PFSK-1 (cell line): ENCODE data around the gene LAMB4.

Source experiments
- FOXP2 ChIP-seq: optimal IDR thresholded peaks from 2 replicates; pipeline ENCODE3; 2011; ENCODE audit warnings: borderline replicate concordance, control low read depth, inconsistent platforms; ENCODE audit not compliant: insufficient read depth; ENCODE audit errors: extremely low read length, extremely low read depth
- POLR2AphosphoS5 ChIP-seq: IDR thresholded peaks from 2 replicates; pipeline ENCODE4 v1.6.1; 2012; ENCODE audit warnings: low read depth, mild to moderate bottlenecking, control low read depth, low read length, moderate library complexity
- SIN3A ChIP-seq: IDR thresholded peaks from 2 replicates; pipeline ENCODE4 v1.6.1; 2012; ENCODE audit warnings: mild to moderate bottlenecking, low read length, moderate library complexity, borderline replicate concordance; ENCODE audit not compliant: insufficient read depth
- TAF1 ChIP-seq: IDR thresholded peaks from 2 replicates; pipeline ENCODE4 v1.6.1; 2012; ENCODE audit warnings: low read length, control low read depth, borderline replicate concordance; ENCODE audit not compliant: insufficient read depth
- TF ChIP-seq, protein P1 (sequence below), 2 experiments: IDR thresholded peaks; 2 replicates each; pipeline versions ENCODE4 v1.6.1 to v1.8.0; 2011 to 2012; ENCODE audit warnings: low read depth in 2 of 2, low read length in 2 of 2, control low read depth in 1 of 2, inconsistent platforms in 1 of 2, mild to moderate bottlenecking in 1 of 2, moderate library complexity in 1 of 2; ENCODE audit not compliant: insufficient read depth in 1 of 2

DNA sequence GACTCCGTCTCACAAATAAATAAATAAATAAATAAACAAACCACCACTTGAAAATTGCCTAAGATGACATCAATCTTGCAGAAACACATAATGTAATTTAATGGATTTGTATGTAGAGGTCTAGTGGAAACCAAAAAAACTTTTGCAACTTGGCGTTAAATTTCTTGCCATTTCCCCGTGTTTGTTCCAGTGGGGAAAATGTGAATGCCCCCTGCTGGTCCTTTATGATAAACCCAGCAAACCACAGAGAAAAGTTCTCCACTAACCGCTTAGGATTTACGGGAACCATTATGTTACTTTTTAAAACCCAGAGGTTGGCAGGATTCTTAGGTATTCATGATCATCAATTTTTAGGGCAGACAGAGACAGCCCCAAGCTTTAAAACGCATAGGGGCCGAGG lies 32.5 kb downstream of the LAMB4 start:
- TF ChIP-seq, protein P1, sequence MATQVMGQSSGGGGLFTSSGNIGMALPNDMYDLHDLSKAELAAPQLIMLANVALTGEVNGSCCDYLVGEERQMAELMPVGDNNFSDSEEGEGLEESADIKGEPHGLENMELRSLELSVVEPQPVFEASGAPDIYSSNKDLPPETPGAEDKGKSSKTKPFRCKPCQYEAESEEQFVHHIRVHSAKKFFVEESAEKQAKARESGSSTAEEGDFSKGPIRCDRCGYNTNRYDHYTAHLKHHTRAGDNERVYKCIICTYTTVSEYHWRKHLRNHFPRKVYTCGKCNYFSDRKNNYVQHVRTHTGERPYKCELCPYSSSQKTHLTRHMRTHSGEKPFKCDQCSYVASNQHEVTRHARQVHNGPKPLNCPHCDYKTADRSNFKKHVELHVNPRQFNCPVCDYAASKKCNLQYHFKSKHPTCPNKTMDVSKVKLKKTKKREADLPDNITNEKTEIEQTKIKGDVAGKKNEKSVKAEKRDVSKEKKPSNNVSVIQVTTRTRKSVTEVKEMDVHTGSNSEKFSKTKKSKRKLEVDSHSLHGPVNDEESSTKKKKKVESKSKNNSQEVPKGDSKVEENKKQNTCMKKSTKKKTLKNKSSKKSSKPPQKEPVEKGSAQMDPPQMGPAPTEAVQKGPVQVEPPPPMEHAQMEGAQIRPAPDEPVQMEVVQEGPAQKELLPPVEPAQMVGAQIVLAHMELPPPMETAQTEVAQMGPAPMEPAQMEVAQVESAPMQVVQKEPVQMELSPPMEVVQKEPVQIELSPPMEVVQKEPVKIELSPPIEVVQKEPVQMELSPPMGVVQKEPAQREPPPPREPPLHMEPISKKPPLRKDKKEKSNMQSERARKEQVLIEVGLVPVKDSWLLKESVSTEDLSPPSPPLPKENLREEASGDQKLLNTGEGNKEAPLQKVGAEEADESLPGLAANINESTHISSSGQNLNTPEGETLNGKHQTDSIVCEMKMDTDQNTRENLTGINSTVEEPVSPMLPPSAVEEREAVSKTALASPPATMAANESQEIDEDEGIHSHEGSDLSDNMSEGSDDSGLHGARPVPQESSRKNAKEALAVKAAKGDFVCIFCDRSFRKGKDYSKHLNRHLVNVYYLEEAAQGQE (IDR thresholded peaks at IDR 0.05; ENCODE audit: insufficient read depth in 1 of 2, low read depth in 2 of 2, low read length in 2 of 2), result no peak
- TF ChIP-seq POLR2AphosphoS5 (no peak), TAF1 (no peak), SIN3A (no peak), FOXP2 (no peak)
